Measurements from ENCODE around the gene GRIK4. TPM values are rescaled to one million over a fixed set of nuclear protein-coding genes. Genes with fewer than 3 reads are reported as not detected.

The GRIK4 gene
- total RNA-seq, 2 experiments from 2014 or later = 0.06 TPM; not detected in 1

- ChIA-PET CTCF (ENCODE audit: unreplicated experiment) (no interaction called here), POLR2A (no interaction called here)
- DNase-seq (ENCODE audit: low spot score) = no peak
- Histone ChIP-seq H3K36me3 (ENCODE audit: insufficient read depth, low read length) (no peaks in the 10 kb centered on the region), H3K9me3 (ENCODE audit: low read length) (no peaks in the 10 kb centered on the region), H3K27ac (ENCODE audit: low read depth, low read length, poor library complexity, severe bottlenecking) (no peak overlapping the region), H3K4me3 (ENCODE audit: low read depth, low read length, poor library complexity, severe bottlenecking) (no peak overlapping the region), H3K79me2 (ENCODE audit: insufficient read depth, low read depth, low read length) (no peaks in the 10 kb centered on the region), H3K9me2 (ENCODE audit: insufficient read depth, low read length) (no peaks in the 10 kb centered on the region), H3K4me1 (ENCODE audit: insufficient read depth, low read length, poor library complexity, severe bottlenecking) (peaks cover 26% of the 10 kb centered on the region), H2AFZ (ENCODE audit: low read length) (no peak overlapping the region), H4K20me1 (ENCODE audit: insufficient read depth, low read length) (no peaks in the 10 kb centered on the region), H3K4me2 (ENCODE audit: low read length) (no peak overlapping the region)
- TF ChIP-seq, protein P1, sequence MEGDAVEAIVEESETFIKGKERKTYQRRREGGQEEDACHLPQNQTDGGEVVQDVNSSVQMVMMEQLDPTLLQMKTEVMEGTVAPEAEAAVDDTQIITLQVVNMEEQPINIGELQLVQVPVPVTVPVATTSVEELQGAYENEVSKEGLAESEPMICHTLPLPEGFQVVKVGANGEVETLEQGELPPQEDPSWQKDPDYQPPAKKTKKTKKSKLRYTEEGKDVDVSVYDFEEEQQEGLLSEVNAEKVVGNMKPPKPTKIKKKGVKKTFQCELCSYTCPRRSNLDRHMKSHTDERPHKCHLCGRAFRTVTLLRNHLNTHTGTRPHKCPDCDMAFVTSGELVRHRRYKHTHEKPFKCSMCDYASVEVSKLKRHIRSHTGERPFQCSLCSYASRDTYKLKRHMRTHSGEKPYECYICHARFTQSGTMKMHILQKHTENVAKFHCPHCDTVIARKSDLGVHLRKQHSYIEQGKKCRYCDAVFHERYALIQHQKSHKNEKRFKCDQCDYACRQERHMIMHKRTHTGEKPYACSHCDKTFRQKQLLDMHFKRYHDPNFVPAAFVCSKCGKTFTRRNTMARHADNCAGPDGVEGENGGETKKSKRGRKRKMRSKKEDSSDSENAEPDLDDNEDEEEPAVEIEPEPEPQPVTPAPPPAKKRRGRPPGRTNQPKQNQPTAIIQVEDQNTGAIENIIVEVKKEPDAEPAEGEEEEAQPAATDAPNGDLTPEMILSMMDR (conservative IDR thresholded peaks at IDR 0.05; ENCODE audit: low read length) = no peak
- no peak for TF ChIP-seq EZH2phosphoT487 (IDR thresholded peaks at IDR 0.05; ENCODE audit: borderline replicate concordance, low read depth, low read length)
- intact Hi-C loops (cut with micrococcal nuclease; ENCODE audit: unreplicated experiment) = no loop called here
- BruUV-seq (replicated peaks) = no TSS peak
These were observed 145.9 kb downstream of the GRIK4 start for GRCh38 chr11:120657306-120658070.

- TF ChIP-seq, protein P1 (conservative IDR thresholded peaks at IDR 0.05; ENCODE audit: low read length) = no peak
- intact Hi-C loops (cut with micrococcal nuclease; ENCODE audit: unreplicated experiment) = no loop called here
- Histone ChIP-seq H2AFZ (ENCODE audit: low read length) (no peak overlapping the region), H3K79me2 (ENCODE audit: insufficient read depth, low read depth, low read length) (no peaks in the 10 kb centered on the region), H3K4me2 (ENCODE audit: low read length) (0 out of 2 replicates have a peak overlapping the region, but pooled peaks have one; percentile 20), H3K36me3 (ENCODE audit: insufficient read depth, low read length) (no peaks in the 10 kb centered on the region), H3K27ac (ENCODE audit: low read depth, low read length, poor library complexity, severe bottlenecking) (no peak overlapping the region), H3K4me1 (ENCODE audit: insufficient read depth, low read length, poor library complexity, severe bottlenecking) (peaks cover 29% of the 10 kb centered on the region), H3K4me3 (ENCODE audit: low read depth, low read length, poor library complexity, severe bottlenecking) (no peak overlapping the region), H4K20me1 (ENCODE audit: insufficient read depth, low read length) (no peaks in the 10 kb centered on the region), H3K9me3 (ENCODE audit: low read length) (no peaks in the 10 kb centered on the region), H3K9me2 (ENCODE audit: insufficient read depth, low read length) (no peaks in the 10 kb centered on the region)
- peak; percentile 29 for DNase-seq (ENCODE audit: low spot score)
- BruUV-seq (replicated peaks) = no TSS peak
- ChIA-PET CTCF (ENCODE audit: unreplicated experiment) (no interaction called here), POLR2A (no interaction called here)
These were observed 146.5 kb downstream of the GRIK4 start for GRCh38 chr11:120658071-120658423.

DNA sequence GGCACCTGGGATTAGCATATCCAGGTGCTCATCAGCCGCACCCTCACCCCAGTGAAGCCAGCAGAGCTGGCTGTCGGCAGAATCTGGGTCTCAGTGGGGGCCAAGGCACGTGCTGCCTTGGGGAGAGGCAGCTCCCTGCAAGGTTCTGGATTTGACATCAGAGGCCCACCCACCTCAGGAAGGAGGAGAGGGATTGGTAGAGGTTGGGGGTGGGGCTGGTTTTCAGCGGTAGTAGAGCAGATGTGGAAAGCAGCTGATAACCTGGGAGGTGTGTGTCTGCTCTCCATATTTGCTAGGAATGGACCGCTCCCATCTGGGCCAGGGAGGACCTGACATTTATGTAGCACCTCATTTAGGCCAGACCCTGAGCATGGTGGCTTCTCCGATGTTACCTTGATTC is 147.5 kb downstream of the GRIK4 start:
- Histone ChIP-seq H3K4me2 (ENCODE audit: low read length) (no peak overlapping the region), H3K9me2 (ENCODE audit: insufficient read depth, low read length) (no peaks in the 10 kb centered on the region), H3K27ac (ENCODE audit: low read depth, low read length, poor library complexity, severe bottlenecking) (no peak overlapping the region), H3K36me3 (ENCODE audit: insufficient read depth, low read length) (no peaks in the 10 kb centered on the region), H3K79me2 (ENCODE audit: insufficient read depth, low read depth, low read length) (no peaks in the 10 kb centered on the region), H4K20me1 (ENCODE audit: insufficient read depth, low read length) (no peaks in the 10 kb centered on the region), H3K4me1 (ENCODE audit: insufficient read depth, low read length, poor library complexity, severe bottlenecking) (peaks cover 33% of the 10 kb centered on the region), H3K9me3 (ENCODE audit: low read length) (no peaks in the 10 kb centered on the region), H2AFZ (ENCODE audit: low read length) (no peak overlapping the region), H3K4me3 (ENCODE audit: low read depth, low read length, poor library complexity, severe bottlenecking) (no peak overlapping the region)
- no peak for DNase-seq (ENCODE audit: low spot score)
- CTCF ChIA-PET (ENCODE audit: unreplicated experiment) = interaction anchor here (0.7 kb wide), 1 partner anchor 47 kb away, joined by 3 read pairs; no protein-coding TSS in a partner anchor
- intact Hi-C loops (cut with micrococcal nuclease; ENCODE audit: unreplicated experiment) = no loop called here
- BruUV-seq (replicated peaks) = no TSS peak
- POLR2A ChIA-PET = no interaction called here
- TF ChIP-seq, protein P1 (conservative IDR thresholded peaks at IDR 0.05; ENCODE audit: low read length) = no peak
- no peak for TF ChIP-seq EZH2phosphoT487 (IDR thresholded peaks at IDR 0.05; ENCODE audit: borderline replicate concordance, low read depth, low read length)

Measured in OCI-LY7 (cell line).